GM21737 (cell line): Measurements from ENCODE around the gene AKR1C8.
"Not testable (repeated sequence)": the region's sequence is repeated elsewhere in the genome, so short reads cannot be mapped to it uniquely, and the experiment has no call there.

ENCODE experiments used
- ATAC-seq: cut with Tn5 transposase; IDR thresholded peaks from one replicate; pipeline ENCODE4 v1.9.1; 2021; ENCODE audit warnings: mild to moderate bottlenecking, moderate library complexity; ENCODE audit not compliant: unreplicated experiment

AKR1C8 gene

DNA sequence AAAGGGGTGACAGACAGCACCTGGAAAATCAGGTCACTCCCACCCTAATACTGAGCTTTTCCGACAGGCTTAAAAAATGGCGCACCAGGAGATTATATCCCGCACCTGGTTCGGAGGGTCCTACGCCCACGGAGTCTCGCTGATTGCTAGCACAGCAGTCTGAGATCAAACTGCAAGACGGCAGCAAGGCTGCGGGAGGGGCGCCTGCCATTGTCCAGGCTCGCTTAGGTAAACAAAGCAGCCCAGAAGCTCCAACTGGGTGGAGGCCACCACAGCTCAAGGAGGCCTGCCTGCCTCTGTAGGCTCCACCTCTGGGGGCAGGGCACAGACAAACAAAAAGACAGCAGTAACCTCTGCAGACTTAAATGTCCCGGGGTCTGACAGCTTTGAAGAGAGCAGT, 75.1 kb downstream of the AKR1C8 start:
- ATAC-seq, result not testable (repeated sequence)

DNA sequence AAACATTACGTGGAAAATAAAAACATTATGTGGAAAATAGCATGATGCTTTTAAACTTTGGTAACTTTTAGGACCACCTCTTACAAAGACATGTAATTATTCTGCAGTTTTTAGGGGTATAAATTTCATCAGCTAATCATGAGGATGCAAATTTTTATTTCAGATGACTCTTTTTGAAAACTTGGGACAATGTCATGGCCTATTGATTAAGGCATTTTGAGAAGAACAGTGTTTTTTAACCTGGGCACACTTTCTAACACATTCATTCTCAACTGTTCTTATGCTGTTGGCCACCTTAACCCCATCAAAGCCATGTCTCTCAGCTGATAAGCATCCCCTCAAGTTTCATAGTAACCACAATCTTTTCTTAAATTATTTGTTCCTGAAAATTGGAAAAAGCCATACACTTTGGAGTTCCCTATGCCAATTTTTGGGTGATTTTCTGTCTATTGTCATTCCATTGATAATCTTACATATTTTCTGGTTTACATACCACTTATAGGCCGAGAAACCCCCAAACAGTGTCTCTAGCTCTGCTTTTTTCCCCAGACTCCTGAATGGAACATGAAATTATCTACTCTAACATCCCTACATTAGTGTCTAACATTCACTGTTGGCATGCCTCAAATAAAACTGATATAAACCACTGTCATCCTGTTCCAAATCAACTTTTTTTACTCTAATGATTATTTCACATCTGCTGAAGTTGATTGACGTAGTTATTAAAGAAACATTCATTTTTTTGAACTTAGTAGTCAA, 76.1 kb downstream of the AKR1C8 start:
- no peak for ATAC-seq

DNA sequence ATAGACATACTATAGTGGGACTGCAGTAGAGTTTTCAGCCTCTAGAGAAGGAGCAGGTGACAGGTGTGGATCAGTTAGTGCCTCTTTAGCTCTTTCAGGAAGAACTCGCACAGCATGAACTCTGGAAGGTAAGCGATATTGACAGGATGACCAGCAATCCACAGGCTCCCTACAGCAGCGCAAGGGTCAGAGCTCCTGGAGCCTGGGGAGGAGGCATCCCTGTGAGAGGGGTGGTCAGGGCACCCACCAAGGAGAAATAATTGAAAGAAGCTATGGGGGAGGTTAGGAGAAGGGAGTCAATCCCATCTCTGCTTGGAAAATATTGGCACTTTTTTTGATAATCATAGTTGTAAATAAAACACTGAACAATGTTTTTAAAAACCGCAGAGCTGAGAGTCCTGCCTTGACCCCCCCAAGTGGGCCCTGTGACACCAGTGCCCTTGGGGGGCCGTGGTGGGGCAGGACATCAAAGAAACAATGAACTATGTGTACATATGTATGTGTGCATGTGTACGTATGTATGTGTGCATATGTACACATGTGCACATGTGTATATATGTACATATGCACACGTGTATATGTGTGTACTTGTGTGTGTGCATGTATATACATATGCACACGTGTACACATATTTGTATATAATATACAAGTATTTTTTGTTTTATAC, 77.0 kb downstream of the AKR1C8 start:
- ATAC-seq, result no peak

DNA sequence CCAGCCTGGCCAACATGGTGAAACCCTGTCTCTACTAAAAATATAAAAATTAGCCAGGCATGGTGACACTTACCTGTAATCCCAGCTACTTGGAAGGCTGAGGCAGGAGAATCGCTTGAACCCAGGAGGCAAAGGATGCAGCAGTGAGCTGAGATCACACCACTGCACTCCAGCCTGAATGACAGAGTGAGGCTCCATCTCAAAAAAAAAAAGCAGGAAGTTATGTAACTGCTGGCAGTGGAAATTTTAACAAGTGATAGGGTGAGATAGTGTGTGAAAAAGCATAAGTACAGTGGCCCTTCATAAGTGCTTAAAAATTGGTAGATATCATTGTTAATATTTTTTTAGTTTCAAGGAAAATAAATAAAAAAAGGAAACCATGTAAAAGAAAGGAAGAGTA, 78.4 kb downstream of the AKR1C8 start:
- ATAC-seq, result no peak

DNA sequence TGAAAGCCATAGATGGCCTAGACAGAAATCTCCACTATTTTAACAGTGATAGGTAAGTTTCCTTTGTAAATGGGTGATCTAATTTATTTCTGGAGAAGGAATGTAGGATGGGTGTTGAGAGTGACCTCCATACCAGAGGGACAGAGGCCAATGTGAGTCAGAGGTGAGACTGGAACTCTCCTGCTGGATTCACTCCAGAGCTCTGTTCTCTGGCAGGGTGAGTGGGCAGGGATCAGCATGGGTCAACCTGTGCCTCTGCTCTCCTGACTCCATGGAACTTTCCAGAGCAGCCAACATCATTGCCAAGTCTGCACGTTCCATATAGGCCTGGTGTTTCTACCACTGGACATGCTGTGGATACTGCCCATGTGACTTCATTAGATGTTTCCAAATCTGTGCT, 79.3 kb downstream of the AKR1C8 start:
- no peak for ATAC-seq
